GM19395 (cell line): ENCODE results near the gene HAPLN3.

Experiments
- ATAC-seq: cut with Tn5 transposase; IDR thresholded peaks from one replicate; pipeline ENCODE4 v1.9.1; 2021; ENCODE audit warnings: mild to moderate bottlenecking, moderate library complexity; ENCODE audit not compliant: unreplicated experiment

The HAPLN3 gene

GRCh38 chr15:88864861-88865497 is 30.4 kb downstream of the HAPLN3 start:
- ATAC-seq, result no peak

- no peak for ATAC-seq
These were observed 31.9 kb downstream of the HAPLN3 start for GRCh38 chr15:88863412-88863811.

DNA sequence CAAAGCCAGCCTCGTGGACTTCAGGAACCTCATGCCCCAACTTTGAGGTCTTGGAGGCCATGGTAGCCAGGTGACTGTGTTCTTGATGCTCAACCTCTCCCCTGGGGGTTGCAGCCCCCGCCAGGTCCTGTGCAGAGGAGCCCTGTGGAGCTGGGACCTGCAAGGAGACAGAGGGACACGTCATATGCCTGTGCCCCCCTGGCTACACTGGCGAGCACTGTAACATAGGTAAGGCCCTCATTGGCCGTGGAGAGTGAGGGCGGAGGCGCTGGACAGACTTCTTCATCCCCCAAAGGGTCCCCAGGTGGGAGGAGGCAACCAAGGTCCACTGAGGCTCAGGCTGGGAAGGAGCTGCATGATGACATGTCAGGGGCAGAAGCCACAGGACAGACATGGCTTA is 35.1 kb downstream of the HAPLN3 start:
- ATAC-seq, result no peak

DNA sequence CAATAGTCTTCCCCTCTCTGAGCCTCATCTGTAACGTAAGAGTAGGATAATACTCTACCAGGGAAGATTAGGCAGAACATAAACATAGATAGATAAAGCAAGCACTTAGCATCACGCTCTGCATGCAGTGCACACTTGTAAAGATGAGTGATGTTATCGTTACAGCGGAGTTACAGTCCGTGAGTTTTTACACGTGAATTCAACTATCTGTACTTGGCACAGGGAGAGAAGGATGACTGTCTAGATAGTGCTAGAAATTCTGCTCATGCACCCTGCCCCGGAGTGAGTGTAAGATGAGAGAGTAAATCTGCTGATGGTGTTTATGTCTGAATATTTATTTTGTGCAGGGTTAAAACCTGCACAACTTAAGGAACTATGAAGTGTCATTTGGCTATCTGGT is 35.8 kb downstream of the HAPLN3 start:
- ATAC-seq, result no peak

DNA sequence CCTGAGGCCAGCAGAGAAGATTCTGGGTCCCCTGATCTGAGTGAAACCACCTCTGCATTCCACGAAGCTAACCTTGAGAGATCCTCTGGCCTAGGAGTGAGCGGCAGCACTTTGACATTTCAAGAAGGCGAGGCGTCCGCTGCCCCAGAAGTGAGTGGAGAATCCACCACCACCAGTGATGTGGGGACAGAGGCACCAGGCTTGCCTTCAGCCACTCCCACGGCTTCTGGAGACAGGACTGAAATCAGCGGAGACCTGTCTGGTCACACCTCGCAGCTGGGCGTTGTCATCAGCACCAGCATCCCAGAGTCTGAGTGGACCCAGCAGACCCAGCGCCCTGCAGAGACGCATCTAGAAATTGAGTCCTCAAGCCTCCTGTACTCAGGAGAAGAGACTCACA is 36.4 kb downstream of the HAPLN3 start:
- no peak for ATAC-seq

DNA sequence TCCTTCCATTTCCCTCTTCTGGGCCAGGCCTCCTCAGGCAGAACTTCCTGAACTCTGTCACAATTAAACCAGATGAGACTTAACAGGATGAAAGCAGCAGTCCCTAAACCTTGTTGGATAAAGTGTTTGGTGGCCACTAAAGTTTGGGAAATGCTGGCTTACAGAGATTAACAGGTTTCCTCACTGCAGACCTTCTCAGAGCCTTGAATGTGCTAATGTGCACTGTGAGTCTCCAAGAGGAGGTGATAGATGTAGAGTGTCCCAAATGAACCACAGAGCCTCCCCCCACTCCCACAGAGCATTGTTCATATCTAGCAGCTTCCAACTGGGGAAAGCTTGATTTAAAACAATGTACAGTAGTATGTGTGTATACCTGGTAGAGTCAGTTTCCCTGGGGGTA is 42.9 kb downstream of the HAPLN3 start:
- no peak for ATAC-seq

- no peak for ATAC-seq
These were observed 45.8 kb downstream of the HAPLN3 start for GRCh38 chr15:88849376-88850072.

- no peak for ATAC-seq
These were observed 47.1 kb downstream of the HAPLN3 start for GRCh38 chr15:88848203-88848602.

GRCh38 chr15:88847144-88847543 is 48.2 kb downstream of the HAPLN3 start:
- no peak for ATAC-seq

DNA sequence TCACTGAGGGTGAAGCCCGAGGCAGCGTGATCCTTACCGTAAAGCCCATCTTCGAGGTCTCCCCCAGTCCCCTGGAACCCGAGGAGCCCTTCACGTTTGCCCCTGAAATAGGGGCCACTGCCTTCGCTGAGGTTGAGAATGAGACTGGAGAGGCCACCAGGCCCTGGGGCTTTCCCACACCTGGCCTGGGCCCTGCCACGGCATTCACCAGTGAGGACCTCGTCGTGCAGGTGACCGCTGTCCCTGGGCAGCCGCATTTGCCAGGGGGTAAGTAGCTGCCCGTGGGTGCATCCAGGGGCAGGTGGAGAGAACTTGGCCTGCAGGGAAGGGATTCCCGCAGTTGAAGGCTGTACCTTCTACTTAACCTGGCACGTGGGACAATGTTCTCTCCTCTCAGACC is 49.7 kb downstream of the HAPLN3 start:
- no peak for ATAC-seq

DNA sequence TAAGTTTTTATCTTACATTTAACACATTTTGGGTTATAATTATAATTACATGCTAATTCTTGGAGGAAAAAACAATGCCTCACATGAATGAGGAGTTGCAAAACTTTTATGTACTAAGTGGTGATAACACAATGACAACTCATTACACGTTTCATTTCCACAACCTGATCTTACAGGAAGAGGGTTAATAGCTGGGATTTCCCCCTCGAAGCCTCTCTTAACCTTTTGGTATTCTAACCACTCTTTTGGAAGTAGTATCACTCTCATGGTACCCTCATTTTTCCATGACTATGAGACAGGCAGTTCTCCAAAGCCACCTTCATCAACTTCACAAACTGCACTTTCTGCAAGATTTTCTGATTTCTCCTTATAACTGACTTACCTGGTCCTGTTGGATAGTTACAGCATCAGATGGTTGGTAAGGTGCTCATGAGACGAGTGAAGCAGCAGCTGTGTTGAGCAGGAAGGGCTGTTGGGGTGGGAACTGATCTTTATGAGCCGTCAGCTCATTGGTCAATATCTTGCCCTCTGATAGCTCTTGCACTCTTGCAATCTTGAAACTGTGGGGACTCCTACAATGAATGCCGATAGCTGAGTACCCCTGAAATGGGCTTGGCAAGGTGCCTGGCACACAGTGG is 50.5 kb downstream of the HAPLN3 start:
- no peak for ATAC-seq

DNA sequence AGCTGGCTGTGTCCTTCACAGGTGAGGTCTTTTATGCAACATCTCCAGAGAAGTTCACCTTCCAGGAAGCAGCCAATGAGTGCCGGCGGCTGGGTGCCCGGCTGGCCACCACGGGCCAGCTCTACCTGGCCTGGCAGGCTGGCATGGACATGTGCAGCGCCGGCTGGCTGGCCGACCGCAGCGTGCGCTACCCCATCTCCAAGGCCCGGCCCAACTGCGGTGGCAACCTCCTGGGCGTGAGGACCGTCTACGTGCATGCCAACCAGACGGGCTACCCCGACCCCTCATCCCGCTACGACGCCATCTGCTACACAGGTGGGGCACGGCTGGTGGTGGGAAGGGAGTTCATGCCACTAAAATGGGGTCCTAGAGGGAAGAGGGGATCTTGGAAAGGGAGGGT is 52.0 kb downstream of the HAPLN3 start:
- no peak for ATAC-seq

GRCh38 chr15:88842156-88842555 is 53.2 kb downstream of the HAPLN3 start:
- no peak for ATAC-seq

- ATAC-seq, result no peak
These were observed 54.1 kb downstream of the HAPLN3 start for GRCh38 chr15:88841236-88841635.

- no peak for ATAC-seq
These were observed 55.4 kb downstream of the HAPLN3 start for GRCh38 chr15:88839961-88840360.

DNA sequence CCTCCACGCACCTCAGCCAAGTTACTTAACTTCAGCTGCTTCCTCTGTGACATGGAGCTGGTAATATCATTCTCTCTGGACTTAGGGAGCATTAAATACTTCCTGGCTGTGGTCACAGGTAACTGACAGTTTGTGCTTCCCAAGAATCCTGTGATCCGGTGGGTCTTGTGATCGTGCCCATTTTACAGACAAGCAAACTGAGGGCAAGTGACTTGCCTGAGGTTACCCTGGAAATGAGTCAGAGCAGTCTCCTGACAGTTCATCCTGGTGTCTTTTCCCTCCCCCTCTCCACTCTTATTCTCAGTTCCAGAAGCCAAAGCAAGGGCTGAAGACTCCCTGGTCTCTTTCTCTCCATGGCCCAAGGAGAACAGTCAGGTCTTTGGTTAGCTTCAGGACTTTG is 56.2 kb downstream of the HAPLN3 start:
- no peak for ATAC-seq

GRCh38 chr15:88838667-88839066 is 56.7 kb downstream of the HAPLN3 start:
- no peak for ATAC-seq

DNA sequence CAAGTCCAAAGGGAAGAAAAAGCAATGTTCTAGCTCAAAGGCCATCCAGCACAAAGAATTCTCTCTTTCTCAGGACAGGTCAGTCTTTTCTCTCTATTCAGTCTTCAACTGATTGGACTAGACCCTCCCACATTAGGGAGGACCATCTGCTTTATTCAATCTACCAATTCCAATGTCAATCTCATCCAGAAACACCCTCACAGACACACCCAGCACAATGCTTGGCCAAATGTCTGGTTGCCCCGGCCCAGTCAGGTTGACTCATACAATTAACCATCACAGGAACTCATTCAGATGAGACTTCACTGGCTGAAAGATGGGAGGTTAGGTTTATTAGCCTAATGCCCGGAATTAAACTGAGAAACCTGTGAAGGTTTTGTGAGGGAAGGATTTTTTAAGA is 59.7 kb downstream of the HAPLN3 start:
- no peak for ATAC-seq

DNA sequence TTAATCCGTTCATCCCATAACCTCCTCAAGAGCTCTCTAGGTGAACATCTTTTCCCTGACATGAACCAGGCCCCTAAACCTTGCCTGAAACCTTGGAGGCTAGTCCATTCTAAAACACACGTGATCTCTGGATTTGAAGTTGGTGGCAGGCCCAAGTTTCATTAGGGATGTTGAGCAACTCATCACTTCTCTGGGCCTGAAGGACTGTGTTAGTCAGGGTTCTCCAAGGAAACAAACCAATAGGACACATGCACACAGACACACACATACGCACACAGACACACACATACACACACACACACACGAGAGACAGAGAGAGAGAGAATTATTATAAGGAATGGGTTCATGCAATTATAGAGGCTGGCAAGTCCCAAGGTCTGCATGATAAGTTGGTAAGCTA is 60.2 kb downstream of the HAPLN3 start:
- no peak for ATAC-seq

DNA sequence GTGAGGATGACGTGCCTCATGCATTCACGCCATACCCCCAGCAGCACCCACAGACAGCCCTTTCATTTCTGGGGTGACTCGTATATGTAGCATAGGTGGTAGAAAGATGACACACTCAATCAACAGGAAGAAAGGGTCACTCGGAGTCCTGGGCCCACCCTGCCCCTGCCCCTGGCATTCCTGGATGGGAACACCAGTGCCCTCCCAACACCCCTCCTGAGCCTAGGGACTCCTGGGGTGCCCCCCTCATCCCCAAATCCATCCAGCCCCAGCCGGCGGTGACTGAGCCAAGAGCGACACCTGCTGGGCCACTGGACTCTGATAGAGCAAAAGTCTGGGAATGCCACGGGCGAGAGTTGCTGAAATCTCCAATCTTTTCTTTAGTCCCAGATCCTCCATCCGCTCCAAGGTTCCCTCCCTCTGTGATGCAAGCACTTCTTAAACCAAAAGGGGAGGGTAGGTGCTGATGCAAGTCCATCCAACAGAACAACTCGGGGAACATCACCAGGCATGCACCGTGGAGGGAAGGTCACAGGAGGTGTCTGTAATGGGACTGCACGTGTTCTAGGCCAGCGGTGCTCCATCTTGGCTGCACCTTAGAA is 61.0 kb downstream of the HAPLN3 start:
- ATAC-seq, result no peak

GRCh38 chr15:88833731-88834100 is 61.6 kb downstream of the HAPLN3 start:
- no peak for ATAC-seq
